GM23248 (cell line): ENCODE data around the gene DLG2.

Experiments
- EZH2 ChIP-seq: fragments of 200-600 bp; sonication (generic); IDR thresholded peaks from 2 replicates; pipeline ENCODE4 v1.6.1; 2018; ENCODE audit warnings: antibody characterized with exemption, mild to moderate bottlenecking; ENCODE audit not compliant: insufficient read depth, poor library complexity, severe bottlenecking
- EZH2phosphoT487 ChIP-seq: fragments of 200-600 bp; sonication (generic); IDR thresholded peaks from 2 replicates; pipeline ENCODE4 v1.6.1; 2018; ENCODE audit warnings: antibody characterized with exemption, moderate library complexity, mild to moderate bottlenecking, low read depth; ENCODE audit not compliant: insufficient read depth

DNA sequence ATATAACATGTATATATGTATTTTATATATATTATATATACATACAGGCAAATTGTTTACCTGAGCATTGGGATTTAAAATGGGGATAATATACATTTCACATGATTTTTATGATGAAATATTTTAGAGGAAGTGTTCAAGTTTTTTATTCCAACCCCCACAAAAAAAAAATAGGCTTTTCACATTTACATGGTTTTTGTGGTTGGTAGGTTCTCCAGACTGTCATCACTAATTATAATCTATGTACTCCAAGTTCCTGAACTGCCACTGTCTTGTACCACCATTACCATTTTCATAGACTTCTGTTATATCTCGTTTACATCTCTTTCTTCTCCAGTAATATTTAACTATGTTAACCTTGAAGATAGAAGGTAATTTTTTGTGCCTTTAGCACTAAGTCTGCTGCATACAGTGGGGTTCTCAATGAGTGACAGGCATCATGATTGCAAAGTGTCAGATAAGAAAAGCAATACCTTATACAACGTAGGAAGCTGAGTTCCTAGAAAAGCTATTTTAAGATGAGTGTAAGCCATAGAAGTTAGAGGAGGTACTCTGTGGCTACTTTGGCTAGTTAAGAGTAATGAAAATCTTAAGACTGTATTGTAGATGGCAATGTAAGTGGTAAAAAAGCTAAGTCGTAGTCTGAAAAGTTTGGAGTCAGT, 25.8 kb upstream of the DLG2 start:
- TF ChIP-seq EZH2 (no peak), EZH2phosphoT487 (no peak)
